ENCODE results near the gene GRK1.
"Not testable (repeated sequence)": the region's sequence is repeated elsewhere in the genome, so short reads cannot be mapped to it uniquely, and the experiment has no call there.

GRK1 gene

DNA sequence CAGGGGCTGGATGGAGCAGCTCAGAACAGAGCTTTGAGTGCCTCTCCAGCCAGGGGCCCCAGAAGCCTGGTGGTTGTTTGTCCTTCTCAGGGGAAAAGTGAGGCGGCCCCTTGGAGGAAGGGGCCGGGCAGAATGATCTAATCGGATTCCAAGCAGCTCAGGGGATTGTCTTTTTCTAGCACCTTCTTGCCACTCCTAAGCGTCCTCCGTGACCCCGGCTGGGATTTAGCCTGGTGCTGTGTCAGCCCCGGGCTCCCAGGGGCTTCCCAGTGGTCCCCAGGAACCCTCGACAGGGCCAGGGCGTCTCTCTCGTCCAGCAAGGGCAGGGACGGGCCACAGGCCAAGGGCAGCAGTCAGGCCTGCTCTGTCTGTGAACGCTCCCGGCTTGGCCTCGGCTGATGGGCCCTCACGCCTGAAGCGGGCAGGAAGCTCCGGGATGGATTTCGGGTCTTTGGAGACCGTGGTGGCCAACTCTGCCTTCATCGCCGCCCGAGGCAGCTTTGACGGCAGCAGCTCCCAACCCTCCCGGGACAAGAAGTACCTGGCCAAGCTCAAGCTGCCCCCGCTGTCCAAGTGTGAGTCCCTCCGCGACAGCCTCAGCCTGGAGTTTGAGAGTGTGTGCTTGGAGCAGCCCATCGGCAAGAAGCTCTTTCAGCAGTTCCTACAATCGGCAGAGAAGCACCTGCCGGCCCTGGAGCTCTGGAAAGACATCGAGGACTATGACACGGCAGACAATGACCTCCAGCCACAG lies at the start of gene GRK1:
Gene GRK1 (plus strand): TSS at position 269 of the 751 bp plus-strand sequence. CDS start 168 bp downstream, at position 437.
- no peak for DNase-seq (ENCODE audit: low read depth, low spot score)

DNA sequence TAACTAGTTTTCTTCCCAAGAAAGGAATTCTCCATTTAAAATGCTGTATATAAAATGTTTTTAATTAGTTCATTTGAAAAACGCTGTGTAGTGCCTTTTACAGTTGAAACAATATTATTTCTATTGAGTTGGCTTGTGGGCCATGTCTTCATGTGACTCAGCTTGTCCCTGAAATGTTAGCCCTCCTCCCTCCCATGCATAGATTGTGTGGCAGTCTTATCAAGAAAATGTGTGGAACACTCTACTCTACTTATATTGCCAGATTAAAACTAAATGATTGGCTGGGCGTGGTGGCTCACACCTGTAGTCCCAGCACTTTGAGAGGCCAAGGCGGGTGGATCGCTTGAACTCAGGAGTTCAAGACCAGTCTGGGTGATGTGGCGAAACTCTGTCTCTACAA lies 49.1 kb upstream of the GRK1 start:
- no peak for DNase-seq (ENCODE audit: low read depth, low spot score)

DNA sequence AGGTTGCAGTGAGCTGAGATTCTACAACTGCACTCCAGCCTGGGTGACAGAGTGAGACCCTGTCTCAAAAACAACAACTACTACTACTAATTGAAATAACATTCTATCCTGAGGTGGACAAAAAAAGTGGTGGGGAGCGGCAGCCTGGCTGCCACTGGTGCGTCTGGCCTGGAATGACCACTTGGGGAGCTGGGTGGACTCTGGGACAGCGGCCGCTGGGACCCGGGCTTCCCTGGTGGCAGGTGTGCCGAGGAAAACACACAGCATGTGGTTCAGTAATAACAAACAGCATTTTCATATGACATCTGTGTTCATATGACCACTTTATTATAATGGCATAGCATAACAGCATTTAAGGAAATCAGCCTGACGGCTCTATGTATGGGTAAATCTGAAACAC lies 48.6 kb upstream of the GRK1 start:
- no peak for DNase-seq (ENCODE audit: low read depth, low spot score)

DNA sequence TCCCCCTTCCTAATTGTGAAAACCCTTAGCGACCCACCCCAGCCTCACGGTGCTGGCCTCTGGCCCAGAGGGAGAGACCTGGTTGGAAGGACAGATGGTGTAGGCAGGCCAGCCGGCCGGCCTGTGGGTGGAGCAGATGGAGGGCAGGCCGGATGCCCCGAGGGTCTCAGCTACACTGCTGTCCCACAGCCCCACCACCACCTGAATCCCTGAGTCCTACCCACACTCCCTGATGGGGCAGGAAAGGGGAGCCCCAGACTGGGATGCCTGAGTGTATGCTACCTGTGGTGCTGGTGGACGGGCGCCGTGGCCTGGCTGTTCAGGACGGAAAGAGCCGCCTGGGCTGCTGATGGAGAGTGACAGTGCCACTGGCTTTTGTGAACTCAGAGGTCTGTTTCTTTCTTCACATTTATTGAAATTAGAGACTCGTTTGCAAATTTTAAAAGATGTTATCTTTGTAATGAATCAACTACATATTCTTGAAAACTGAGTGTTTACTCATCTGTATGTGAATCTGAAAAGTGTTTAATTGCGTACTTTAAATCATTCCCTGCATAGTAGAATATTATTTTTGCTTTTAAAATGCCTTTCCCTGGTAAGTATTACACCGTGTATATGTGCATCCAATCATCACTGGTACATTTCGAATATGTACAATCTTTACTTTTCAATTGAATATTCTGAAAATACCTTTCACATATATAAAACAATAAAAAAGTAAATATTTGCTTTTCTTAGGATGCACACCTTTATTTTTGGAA lies 46.8 kb upstream of the GRK1 start:
- DNase-seq (ENCODE audit: low read depth, low spot score) = no peak

DNA sequence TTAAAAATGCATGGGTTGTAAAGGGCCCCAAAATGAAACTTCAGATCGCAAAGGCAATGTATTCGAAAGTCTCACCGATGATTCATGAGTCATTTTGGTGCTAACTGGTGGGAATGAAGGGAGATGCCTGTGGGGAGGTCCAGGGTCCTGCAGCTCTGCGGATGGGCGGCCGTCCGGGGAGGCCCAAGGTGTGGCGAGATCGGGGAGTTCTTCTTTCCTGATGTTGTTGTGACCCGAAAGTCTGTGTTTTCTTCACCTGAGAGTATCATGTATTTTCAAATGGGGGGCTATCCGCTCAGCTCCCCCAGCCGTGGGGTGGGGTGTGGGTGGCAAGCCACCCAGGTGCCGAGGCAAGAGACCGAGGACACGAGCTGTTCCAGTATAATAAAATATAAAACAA lies 46.0 kb upstream of the GRK1 start:
- DNase-seq (ENCODE audit: low read depth, low spot score) = no peak

DNA sequence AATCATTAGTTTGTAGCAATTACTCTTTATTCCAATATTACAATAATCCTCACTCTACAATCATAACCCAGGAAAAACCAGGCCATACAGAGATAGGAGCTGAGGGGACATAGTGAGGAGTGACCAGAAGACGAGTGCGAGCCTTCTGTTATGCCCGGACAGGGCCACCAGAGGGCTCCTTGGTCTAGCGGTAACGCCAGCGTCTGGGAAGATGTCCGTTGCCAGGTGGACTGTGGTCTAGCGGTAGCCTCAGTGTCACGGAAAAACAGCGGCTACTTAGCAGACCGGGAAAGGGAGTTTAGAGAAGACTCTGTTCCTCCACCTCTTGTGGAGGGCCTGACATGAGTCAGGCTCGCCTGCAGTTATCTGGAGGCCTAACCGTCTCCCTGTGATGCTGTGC lies 45.5 kb upstream of the GRK1 start:
- DNase-seq (ENCODE audit: low read depth, low spot score) = not testable (repeated sequence)

DNA sequence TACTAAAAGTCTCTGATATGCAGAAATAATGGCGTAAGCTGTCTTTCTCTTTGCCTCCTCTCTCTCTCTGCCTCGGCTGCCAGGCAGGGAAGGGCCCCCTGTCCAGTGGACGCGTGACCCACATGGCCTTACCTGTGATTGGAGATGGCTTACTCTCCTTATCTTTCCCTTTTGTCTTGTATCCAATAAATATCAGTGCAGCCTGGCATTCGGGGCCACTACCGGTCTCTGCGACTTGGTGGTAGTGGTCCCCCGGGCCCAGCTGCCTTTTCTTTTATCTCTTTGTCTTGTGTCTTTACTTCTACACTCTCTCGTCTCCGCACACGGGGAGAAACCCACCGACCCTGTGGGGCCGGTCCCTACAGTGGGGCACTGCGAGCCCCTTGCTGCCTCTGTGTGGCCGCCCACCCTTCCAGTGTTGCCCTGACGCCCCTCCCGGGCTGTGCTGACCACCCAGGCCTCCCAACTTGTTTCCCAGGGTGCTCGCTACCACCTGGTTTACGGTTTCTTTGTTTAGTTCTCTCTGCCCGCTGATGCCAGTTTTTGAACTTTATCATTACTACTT lies 45.0 kb upstream of the GRK1 start:
- DNase-seq (ENCODE audit: low read depth, low spot score) = not testable (repeated sequence)

DNA sequence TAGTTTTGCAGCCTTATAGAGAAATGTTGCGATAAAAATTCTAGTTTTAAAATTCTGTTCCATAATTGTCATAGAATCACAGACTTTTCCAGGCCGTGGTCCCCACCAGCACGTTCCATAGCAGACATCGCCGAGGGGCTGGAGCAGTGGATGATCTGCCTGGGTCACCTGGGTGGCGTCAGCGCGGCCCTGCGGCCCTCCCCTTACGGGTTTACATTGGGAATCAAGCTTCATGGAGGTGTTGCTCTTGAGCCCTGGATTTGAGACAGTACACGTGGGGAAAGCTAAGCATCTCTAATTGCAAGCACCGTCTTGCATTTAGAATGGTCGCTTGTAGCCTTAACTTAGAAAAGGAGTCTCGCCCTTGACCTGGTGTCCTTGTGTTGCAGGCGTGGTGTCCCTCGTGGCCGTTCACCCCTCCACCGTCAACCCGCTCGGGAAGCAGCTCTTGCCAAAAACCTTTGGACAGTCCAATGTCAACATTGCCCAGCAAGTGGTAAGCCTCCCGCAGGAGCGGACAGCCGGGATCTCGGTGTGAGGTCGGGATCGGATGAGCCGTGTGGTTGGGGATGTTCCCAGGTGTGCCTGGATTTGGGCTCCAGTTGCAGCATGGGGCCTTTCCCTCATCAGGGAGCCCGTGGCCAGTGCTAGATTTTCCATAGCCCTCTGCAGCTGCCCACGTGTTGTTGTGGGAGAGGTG lies 44.1 kb upstream of the GRK1 start:
- no peak for DNase-seq (ENCODE audit: low read depth, low spot score)

DNA sequence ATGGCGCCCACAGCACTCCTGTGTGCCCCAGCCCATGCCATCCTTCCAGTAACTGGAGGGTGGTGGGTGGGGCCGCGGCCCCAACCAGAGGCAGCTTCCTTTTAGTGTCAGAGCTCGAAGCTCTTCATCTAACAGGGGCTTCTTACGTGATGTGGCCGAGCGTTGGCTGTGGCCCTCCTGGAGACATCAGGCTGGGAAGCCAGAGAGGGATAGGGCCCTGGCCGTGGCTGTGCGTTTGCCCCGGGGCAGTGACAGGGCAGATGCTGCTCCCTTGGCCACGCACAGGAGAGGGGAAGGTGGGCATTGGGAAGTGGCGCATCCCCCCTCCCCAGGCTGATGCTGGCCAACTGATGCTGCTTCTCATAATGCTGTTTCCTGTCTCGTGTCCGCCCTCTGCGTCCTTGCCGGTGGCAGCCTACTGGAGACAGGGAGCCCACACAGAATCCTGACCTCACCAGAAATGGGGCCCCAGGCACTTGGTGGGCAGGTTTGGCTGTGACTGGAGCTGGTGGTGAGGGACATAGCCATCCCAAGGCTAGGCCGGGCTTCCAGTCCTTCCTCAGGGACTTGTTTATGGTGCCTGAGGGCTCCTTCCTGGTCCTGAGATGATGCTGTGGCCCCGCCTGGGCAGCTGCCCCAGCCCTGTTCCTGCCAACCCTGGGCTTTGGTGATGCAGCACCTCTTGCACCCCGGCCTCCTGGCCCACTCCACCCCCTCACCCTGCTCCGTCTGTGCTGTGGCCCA lies 43.4 kb upstream of the GRK1 start:
- no peak for DNase-seq (ENCODE audit: low read depth, low spot score)

DNA sequence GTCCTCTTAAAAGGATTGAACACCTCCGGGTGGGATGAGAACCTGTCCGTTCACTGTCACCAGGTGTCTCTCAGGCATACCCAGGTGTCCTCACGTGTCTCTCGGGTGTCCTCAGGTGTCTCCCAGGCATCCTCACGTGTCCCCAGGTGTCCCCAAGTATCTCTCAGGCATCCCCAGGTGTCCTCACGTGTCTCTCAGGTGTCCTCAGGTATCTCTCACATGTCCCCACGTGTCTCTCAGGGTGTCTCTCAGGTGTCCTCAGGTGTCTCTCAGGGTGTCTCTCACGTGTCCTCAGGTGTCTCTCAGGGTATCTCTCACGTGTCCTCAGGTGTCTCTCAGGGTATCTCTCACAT lies 42.8 kb upstream of the GRK1 start:
- no peak for DNase-seq (ENCODE audit: low read depth, low spot score)

DNA sequence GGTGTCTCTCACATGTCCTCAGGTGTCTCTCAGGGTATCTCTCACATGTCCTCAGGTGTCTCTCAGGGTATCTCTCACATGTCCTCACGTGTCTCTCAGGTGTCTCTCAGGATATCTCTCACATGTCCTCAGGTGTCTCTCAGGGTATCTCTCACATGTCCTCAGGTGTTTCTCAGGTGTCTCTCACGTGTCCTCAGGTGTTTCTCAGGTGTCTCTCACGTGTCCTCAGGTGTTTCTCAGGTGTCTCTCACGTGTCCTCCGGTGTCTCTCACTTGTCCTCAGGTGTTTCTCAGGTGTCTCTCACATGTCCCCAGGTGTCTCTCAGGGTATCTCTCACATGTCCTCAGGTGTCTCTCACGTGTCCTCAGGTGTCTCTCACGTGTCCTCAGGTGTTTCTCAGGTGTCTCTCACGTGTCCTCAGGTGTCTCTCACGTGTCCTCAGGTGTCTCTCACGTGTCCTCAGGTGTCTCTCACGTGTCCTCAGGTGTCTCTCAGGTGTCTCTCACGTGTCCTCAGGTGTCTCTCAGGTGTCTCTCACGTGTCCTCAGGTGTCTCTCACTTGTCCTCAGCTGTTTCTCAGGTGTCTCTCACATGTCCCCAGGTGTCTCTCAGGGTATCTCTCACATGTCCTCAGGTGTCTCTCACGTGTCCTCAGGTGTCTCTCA lies 42.2 kb upstream of the GRK1 start:
- DNase-seq (ENCODE audit: low read depth, low spot score) = not testable (repeated sequence)

DNA sequence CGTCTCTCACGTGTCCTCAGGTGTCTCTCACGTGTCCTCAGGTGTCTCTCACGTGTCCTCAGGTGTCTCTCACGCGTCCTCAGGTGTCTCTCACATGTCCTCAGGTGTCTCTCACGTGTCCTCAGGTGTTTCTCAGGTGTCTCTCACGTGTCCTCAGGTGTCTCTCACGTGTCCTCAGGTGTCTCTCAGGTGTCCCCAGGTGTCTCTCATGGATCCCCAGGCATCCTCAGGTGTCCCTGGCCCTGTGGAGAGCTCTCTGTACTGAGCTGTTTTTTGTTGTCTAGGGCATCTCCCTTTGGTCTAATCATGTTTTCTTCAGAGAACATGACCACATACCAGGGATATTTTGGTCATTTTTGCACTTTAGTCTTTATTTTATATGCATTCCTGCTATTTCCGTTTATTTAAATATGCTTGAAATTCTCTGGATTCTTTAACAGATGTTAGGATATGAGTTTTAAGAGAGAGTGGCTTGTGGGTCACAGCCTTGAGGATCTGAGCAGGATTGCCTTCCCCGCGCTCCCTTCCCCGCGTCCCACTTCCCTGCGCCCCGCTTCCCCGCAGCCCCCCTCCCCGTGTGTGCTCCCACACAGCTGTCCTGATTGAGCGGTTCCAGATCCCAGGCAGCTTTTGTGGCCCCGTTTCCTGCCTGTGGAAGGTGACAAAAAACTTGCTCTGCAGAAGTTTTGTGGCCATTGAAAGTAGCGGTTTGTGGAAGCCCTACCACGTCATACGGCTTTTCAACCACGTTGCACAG lies 40.9 kb upstream of the GRK1 start:
- DNase-seq (ENCODE audit: low read depth, low spot score) = no peak

DNA sequence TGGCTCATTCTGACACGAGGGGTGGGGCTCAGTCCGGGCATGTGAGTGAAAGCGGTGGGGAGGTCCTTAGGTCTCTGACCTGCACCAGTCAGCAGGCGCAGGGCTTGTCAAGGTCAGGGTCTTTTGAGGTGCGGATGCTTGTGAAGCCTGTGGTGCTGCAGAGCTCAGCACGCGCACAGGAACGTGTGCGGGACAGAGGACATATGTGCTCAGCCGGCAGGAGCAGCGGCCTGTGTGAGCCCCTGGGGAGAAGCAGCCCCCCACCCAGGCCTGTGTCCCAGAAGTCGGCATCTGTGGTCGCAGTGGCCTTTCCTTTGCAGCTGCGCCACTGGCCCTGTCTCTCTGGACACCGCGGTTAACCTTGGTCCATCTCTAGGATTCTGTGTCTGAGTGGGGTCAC lies 39.9 kb upstream of the GRK1 start:
- no peak for DNase-seq (ENCODE audit: low read depth, low spot score)

DNA sequence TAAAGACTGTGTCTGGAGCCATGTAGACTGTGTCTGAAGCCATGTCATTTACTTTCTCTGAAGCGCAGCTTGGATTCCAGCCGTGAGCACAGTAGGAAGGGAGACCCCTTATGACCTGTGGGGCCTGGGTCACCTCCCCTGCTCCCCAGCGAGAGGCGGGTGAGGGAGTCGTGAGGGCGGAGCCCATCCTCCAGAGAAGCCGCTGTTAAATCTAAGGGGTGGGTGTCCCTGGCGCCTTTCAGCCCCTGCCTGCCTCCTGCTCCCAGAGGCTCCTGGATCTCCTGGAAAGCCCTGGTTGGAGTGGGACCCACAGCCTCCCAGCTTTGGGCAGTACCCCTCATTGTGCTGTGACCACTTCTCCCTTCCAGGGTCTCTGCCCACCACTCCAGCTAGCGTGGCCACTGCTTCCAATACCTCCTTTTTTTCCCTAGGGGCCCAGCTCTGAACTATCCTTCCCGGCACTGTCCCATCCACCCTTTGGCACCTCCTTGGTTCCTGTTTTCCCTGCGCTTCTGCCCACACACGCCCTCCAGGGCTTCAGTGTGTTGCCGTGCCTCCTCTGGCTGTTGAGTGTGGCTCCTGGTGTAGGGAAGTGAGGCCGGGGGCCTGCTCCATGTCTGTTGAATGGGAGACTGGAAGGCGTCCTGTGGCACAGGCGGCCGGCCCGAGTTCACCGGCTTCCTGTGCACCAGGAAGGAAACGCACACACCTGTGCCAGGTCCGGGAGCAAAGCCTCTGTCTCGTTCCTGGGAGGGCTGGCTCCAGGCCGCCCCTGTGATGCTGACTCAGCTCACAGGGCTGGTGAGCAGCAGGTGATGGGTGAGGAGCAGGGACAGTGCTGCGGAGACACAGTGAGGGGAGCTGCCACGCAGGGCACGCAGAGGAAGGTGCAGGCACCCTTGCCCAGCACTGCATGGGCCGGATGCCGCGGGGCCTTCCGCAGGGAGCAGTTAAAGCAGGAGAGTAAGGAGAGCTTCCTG lies 38.4 kb upstream of the GRK1 start:
- DNase-seq (ENCODE audit: low read depth, low spot score) = no peak

DNA sequence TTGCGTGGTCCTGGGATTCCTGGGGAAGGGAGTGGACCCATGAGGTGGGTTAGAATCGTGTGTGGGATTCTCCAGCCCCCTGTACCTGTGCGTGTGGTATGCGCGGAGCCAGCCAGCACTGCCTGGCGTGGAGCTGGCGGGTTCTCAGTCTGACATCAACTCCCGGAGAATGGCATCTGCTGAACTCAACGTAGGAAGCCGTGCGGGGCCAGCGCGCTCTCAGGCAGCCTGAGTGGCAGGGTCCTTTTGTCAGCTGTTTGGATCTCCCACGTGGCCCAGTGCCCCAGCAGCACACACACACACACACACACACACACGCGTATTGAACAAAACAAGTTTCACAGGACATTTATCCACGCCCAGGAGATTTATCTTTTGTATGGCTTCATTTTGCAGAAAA lies 37.2 kb upstream of the GRK1 start:
- DNase-seq (ENCODE audit: low read depth, low spot score) = no peak

DNA sequence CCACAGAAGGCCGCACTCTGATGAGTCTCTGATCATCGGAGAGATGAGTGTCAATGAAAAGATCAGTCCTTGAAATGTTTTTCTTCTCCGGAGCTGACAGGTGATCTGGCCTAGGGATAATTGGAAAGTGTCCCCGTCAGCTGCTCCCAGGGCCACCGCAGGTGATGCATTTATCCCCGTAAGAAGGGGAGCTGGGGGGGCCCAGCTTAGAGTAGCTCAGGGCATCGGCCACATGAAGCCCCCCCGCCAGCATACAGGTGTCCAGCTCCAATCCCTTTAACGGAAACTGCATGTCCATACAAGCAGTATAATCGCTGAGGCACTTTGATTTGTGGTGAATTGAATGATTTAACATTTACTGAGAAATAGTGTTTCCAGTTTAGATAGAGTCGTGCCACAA lies 36.7 kb upstream of the GRK1 start:
- no peak for DNase-seq (ENCODE audit: low read depth, low spot score)

DNA sequence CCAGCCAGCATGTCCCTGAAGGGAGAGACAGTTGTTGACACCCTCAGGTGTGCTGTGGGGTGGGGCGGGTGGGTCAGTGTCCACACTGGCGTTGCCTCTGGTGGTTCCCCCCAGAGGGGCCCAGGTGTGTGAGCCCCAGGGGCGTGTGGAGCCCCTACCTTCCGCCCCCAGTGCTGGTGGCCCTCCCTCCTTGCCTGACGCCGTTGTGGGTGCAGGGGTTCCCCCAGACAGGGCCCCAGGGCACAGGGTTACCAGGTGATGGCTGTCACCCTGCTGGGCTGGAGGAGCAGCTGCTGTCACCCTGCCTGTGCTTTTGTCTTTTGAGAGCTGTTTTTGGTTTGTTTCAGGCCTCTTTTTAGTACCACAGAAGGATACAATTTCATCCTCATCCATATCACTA lies 36.2 kb upstream of the GRK1 start:
- no peak for DNase-seq (ENCODE audit: low read depth, low spot score)

DNA sequence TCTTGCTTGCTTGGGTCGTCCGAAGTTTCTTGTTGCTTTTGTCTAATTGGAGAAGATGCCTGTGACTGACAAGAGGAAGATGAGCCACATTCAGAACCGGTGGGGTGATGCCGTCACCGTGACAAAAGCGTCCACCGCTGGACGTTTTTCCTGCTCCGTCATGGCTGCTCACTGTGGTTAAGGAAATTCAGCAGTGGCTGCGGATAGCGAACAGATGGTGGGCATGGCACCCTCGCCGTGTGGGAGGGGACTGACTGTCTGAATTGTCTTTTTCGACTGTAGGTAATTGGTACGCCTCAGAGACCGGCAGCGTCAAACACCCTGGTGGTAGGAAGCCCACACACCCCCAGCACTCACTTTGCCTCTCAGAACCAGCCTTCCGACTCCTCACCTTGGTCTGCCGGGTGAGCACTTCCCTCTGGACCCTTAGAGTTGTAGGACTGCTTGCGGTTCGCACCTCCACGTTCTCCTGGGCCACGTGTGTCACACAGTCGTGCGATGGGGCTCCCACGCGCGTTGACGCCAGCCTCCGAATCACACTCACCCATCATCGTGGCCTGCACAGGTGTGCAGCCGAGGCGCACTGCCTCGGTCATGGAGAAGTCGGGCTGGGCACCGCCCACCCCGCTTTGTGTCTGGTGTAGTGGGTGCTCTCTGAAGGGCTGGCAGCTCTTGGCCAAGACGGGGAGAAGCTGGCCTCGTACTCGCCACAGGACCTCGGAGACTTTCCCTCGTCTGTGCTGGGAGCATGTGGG lies 35.5 kb upstream of the GRK1 start:
- DNase-seq (ENCODE audit: low read depth, low spot score) = no peak
